CD14-positive monocyte (primary cell): ENCODE data around the gene CTBP2. TPM values are rescaled to one million over a fixed set of nuclear protein-coding genes. Genes with fewer than 3 reads are reported as not detected.

ENCODE experiments used
- DNase-seq, 3 donors: peaks; one replicate each; pipeline ENCODE4 v3.0.0-alpha.2; 2011 to 2022
- H2AFZ ChIP-seq: 2 replicates; pipeline ENCODE4 v1.6.0; 2012; ENCODE audit warnings: mild to moderate bottlenecking, low read depth, low read length, inconsistent platforms; ENCODE audit not compliant: insufficient read depth, poor library complexity, severe bottlenecking
- H3K27ac ChIP-seq, 2 donors: 1 replicate in 1 of 2; 2 replicates in 1 of 2; pipeline ENCODE4 v1.5.1; 2012 to 2013; ENCODE audit warnings: low read length in 2 of 2, control low read depth in 1 of 2, inconsistent platforms in 1 of 2, low read depth in 1 of 2, mild to moderate bottlenecking in 1 of 2
- H3K27me3 ChIP-seq, 2 donors: one replicate each; pipeline versions ENCODE4 v1.6.0 to v1.6.1; 2011 to 2013; ENCODE audit warnings: low read length in 2 of 2; ENCODE audit not compliant: control insufficient read depth in 2 of 2, insufficient read depth in 2 of 2
- H3K36me3 ChIP-seq, 2 donors: replicated peaks in 1 of 2; 1 replicate in 1 of 2; 2 replicates in 1 of 2; pipeline versions ENCODE4 v1.5.1 to v1.6.1; 2012 to 2013; ENCODE audit warnings: low read length in 2 of 2, control low read depth in 1 of 2, inconsistent platforms in 1 of 2, mild to moderate bottlenecking in 1 of 2; ENCODE audit not compliant: insufficient read depth in 2 of 2, control insufficient read depth in 1 of 2
- H3K4me1 ChIP-seq, 2 donors: 1 replicate in 1 of 2; 2 replicates in 1 of 2; pipeline versions ENCODE4 v1.5.1 to v1.6.1; 2012 to 2013; ENCODE audit warnings: low read length in 2 of 2, control low read depth in 1 of 2, inconsistent platforms in 1 of 2, mild to moderate bottlenecking in 1 of 2, moderate library complexity in 1 of 2; ENCODE audit not compliant: insufficient read depth in 2 of 2, control insufficient read depth in 1 of 2
- H3K4me2 ChIP-seq: replicated peaks from 2 replicates; pipeline ENCODE3; 2012; ENCODE audit warnings: low read length, moderate library complexity, mild to moderate bottlenecking; ENCODE audit not compliant: poor library complexity, severe bottlenecking; ENCODE audit errors: extremely low read depth
- H3K4me3 ChIP-seq, 3 experiments: fragments of 200-600 bp in 1 of 3; sonication (generic) in 1 of 3; replicated peaks in 1 of 3; 1 replicate in 2 of 3; 2 replicates in 1 of 3; pipeline ENCODE4 v1.5.1; 2011 to 2013; ENCODE audit warnings: low read length in 3 of 3, mild to moderate bottlenecking in 3 of 3, control low read depth in 2 of 3, low read depth in 2 of 3, inconsistent platforms in 1 of 3, moderate library complexity in 1 of 3
- H3K79me2 ChIP-seq: 2 replicates; pipeline ENCODE4 v1.6.0; 2012; ENCODE audit warnings: mild to moderate bottlenecking, control low read depth, inconsistent platforms, low read length, moderate library complexity; ENCODE audit not compliant: insufficient read depth
- H3K9ac ChIP-seq: 2 replicates; pipeline ENCODE4 v1.6.0; 2017; ENCODE audit warnings: low read length, mild to moderate bottlenecking; ENCODE audit not compliant: insufficient read depth, poor library complexity, severe bottlenecking
- H3K9me3 ChIP-seq, 2 donors: replicated peaks in 1 of 2; 1 replicate in 1 of 2; 2 replicates in 1 of 2; pipeline versions ENCODE4 v1.5.1 to v1.6.1; 2012 to 2013; ENCODE audit warnings: low read length in 2 of 2, control low read depth in 1 of 2; ENCODE audit not compliant: control insufficient read depth in 1 of 2, insufficient read depth in 1 of 2
- H4K20me1 ChIP-seq: 2 replicates; pipeline ENCODE4 v1.6.0; 2012; ENCODE audit warnings: mild to moderate bottlenecking, low read length, control low read depth, moderate library complexity; ENCODE audit not compliant: insufficient read depth
- H3K27ac Mint-ChIP-seq, 7 donors: one replicate each; pipeline ENCODE4 v1.8.0; 2020; ENCODE audit warnings: mild to moderate bottlenecking in 7 of 7, mixed read lengths in 7 of 7, moderate library complexity in 6 of 7, inconsistent platforms in 2 of 7
- H3K27me3 Mint-ChIP-seq, 3 donors: one replicate each; pipeline ENCODE4 v1.8.0; 2021 to 2022; ENCODE audit warnings: low read depth in 3 of 3, mild to moderate bottlenecking in 3 of 3, mixed read lengths in 3 of 3, moderate library complexity in 3 of 3, inconsistent platforms in 1 of 3
- H3K36me3 Mint-ChIP-seq, 2 donors: one replicate each; pipeline ENCODE4 v1.8.0; 2020; ENCODE audit warnings: mixed read lengths in 2 of 2, inconsistent platforms in 1 of 2, mild to moderate bottlenecking in 1 of 2
- H3K4me1 Mint-ChIP-seq: one replicate; pipeline ENCODE4 v1.8.0; 2020; ENCODE audit warnings: mild to moderate bottlenecking, mixed read lengths
- H3K4me3 Mint-ChIP-seq, 2 donors: one replicate each; pipeline ENCODE4 v1.8.0; 2020; ENCODE audit warnings: mild to moderate bottlenecking in 2 of 2, mixed read lengths in 2 of 2, moderate library complexity in 1 of 2
- H3K9me3 Mint-ChIP-seq, 7 donors: one replicate each; pipeline ENCODE4 v1.8.0; 2020 to 2022; ENCODE audit warnings: mixed read lengths in 7 of 7, mild to moderate bottlenecking in 6 of 7, moderate library complexity in 6 of 7, inconsistent platforms in 2 of 7
- WGBS: methylation state at CpG from one replicate; pipeline ENCODE4 v1.1.5; 2013; ENCODE audit warnings: missing lambda C conversion rate; ENCODE audit not compliant: insufficient coverage; 5-methylcytosine and 5-hydroxymethylcytosine counted together
- intact Hi-C, 2 donors: fragments of 100-400 bp; cut with micrococcal nuclease; formaldehyde crosslinking; loops; one replicate each; pipeline versions ENCODE4 v1.15.0 to v1.15.1; 2023
- polyA plus RNA-seq, 3 donors: library from polyadenylated mRNA; depleted of rRNA in 1 of 3; unstranded in 2 of 3; stranded (reverse) in 1 of 3; fragments of 300-500 nt in 2 of 3; fragments of >200 nt in 1 of 3; fragmentation: Illumina TruSeq in 2 of 3; gene quantifications; 1 replicate in 2 of 3; 2 replicates in 1 of 3; pipeline ENCODE4 v1.2.3, GENCODE V29; 2012 to 2021
- TF ChIP-seq, protein P1 (sequence below): fragments of 200-600 bp; IDR thresholded peaks from one replicate; pipeline ENCODE4 v1.8.0; 2022; ENCODE audit warnings: antibody characterized with exemption, mild to moderate bottlenecking

The CTBP2 gene
- polyA plus RNA-seq, 3 donors, result 40.9 to 87.1 (median 41.1) TPM

GRCh38 chr10:125162120-125162931 lies 2.0 kb upstream of the CTBP2 start:
- peaks cover 15 to 27% of the 10 kb centered on the region in 2 donors for H3K4me1 ChIP-seq
- Mint-ChIP-seq H3K4me3 (peak overlapping the region; percentile 81 to 90), H3K36me3 (no peaks in the 10 kb centered on the region), H3K27me3 (peaks cover 10 to 18% (median 15%) of the 10 kb centered on the region in 3 donors), H3K27ac (peak overlapping the region in 1 of 7 donors; percentile 50), H3K9me3 (peaks cover 0 to 3% (median 0%) of the 10 kb centered on the region in 7 donors), H3K4me1 (peaks cover 18% of the 10 kb centered on the region)
- peaks cover 16% of the 10 kb centered on the region for H4K20me1 ChIP-seq
- peak overlapping the region; percentile 98 for H2AFZ ChIP-seq
- H3K27ac ChIP-seq, result no peak overlapping the region
- H3K27me3 ChIP-seq, result peaks cover 0 to 8% of the 10 kb centered on the region in 2 donors
- peak overlapping the region; percentile 66 for H3K9ac ChIP-seq
- H3K79me2 ChIP-seq, result peaks cover 21% of the 10 kb centered on the region
- no peak for DNase-seq
- no peaks in the 10 kb centered on the region for H3K36me3 ChIP-seq
- intact Hi-C loops, result loop anchor here (5.0 to 10.0 kb wide), 3 partner anchors 180 to 552 kb away; partner anchors contain the start of gene EDRF1 (in 1 of the 2)
- peak overlapping the region; percentile 52 to 94 (median 78) for H3K4me3 ChIP-seq
- TF ChIP-seq, protein P1, sequence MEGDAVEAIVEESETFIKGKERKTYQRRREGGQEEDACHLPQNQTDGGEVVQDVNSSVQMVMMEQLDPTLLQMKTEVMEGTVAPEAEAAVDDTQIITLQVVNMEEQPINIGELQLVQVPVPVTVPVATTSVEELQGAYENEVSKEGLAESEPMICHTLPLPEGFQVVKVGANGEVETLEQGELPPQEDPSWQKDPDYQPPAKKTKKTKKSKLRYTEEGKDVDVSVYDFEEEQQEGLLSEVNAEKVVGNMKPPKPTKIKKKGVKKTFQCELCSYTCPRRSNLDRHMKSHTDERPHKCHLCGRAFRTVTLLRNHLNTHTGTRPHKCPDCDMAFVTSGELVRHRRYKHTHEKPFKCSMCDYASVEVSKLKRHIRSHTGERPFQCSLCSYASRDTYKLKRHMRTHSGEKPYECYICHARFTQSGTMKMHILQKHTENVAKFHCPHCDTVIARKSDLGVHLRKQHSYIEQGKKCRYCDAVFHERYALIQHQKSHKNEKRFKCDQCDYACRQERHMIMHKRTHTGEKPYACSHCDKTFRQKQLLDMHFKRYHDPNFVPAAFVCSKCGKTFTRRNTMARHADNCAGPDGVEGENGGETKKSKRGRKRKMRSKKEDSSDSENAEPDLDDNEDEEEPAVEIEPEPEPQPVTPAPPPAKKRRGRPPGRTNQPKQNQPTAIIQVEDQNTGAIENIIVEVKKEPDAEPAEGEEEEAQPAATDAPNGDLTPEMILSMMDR, result no peak
- WGBS, result 45% methylated on average over 39 of the region's 51 CpGs
- H3K9me3 ChIP-seq, result no peaks in the 10 kb centered on the region
- H3K4me2 ChIP-seq, result peak overlapping the region; percentile 98

DNA sequence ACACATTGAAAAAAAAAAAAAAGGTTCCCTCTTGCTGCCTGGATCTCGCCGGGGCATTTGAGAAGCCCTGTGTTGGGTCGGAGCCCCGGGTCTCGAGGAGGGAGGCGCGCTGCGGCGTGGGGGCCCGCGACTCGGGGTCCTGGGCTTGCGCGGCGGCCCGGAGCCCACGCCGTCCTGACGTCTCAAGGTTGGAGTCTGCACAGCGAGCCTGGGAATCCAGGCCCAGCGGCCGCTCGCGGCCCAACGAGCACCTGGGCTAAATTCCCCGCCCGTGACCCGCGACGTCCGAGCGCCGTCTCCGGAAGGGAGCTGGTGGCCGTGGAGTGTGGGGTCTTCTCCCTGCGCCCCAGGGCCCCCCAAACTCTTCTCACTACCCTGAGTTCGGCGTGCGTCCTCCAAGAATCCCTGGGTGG lies 1.4 kb upstream of the CTBP2 start:
- H3K9ac ChIP-seq, result peak overlapping the region; percentile 66
- Mint-ChIP-seq H3K4me3 (peak overlapping the region; percentile 81 to 90), H3K4me1 (peaks cover 24% of the 10 kb centered on the region), H3K9me3 (peaks cover 0 to 3% (median 0%) of the 10 kb centered on the region in 7 donors), H3K27ac (peak overlapping the region in 3 of 7 donors; percentile 35 to 56 (median 50)), H3K27me3 (peaks cover 10 to 18% (median 15%) of the 10 kb centered on the region in 3 donors), H3K36me3 (no peaks in the 10 kb centered on the region)
- peaks cover 22% of the 10 kb centered on the region for H4K20me1 ChIP-seq
- WGBS, result 0% methylated on average over 36 of the region's 39 CpGs
- TF ChIP-seq, protein P1, result peak; percentile 36
- no peaks in the 10 kb centered on the region for H3K36me3 ChIP-seq
- intact Hi-C loops, result loop anchor here (5.0 to 10.0 kb wide), 3 partner anchors 181 to 553 kb away; partner anchors contain the start of gene EDRF1 (in 1 of the 2)
- peaks cover 0 to 8% of the 10 kb centered on the region in 2 donors for H3K27me3 ChIP-seq
- peaks cover 21 to 33% of the 10 kb centered on the region in 2 donors for H3K4me1 ChIP-seq
- H3K4me3 ChIP-seq, result peak overlapping the region; percentile 52 to 94 (median 78)
- peak overlapping the region; percentile 98 for H3K4me2 ChIP-seq
- DNase-seq, result no peak
- peaks cover 27% of the 10 kb centered on the region for H3K79me2 ChIP-seq
- no peaks in the 10 kb centered on the region for H3K9me3 ChIP-seq
- peak overlapping the region; percentile 98 for H2AFZ ChIP-seq
- H3K27ac ChIP-seq, result no peak overlapping the region
